HFF-Myc (cell line): ENCODE measurements around the gene PRMT1.
A peak's percentile ranks its signal among the peaks of the same experiment; 100 is the strongest.

Experiments
- DNase-seq: peaks from one replicate; pipeline ENCODE4 v3.0.0-alpha.2; 2011; ENCODE audit warnings: low read depth; ENCODE audit errors: extremely low read depth
- H3K4me3 ChIP-seq: replicated peaks from 2 replicates; pipeline ENCODE4 v1.5.1; 2011; ENCODE audit warnings: low read depth, mild to moderate bottlenecking, control low read depth, low read length
- TF ChIP-seq, protein P1 (sequence below): IDR thresholded peaks from 2 replicates; pipeline ENCODE4 v1.5.1; 2012; ENCODE audit warnings: mild to moderate bottlenecking, low read depth, low read length, control low read depth; ENCODE audit errors: missing control alignments

Gene PRMT1

DNA sequence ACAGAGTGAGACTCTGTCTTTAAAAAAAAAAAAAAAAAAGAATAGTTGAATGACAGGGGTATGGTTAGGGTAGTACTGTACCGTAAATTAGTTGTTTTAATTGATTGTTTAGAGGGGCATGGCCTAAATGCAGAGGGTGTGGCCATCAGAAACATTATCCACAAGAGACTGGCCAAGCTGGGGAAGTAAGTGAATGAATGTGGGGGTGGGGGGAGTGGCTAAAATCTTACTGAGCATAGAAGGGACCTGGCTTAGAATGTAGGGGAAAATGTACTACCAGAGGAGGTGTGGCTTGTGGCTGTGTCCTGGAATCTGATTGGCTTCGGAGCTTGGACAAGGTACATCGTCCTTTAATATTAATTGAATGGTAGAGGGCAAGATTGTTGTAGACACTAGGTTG, 7.6 kb upstream of the PRMT1 start:
- no peak for DNase-seq
- TF ChIP-seq, protein P1, sequence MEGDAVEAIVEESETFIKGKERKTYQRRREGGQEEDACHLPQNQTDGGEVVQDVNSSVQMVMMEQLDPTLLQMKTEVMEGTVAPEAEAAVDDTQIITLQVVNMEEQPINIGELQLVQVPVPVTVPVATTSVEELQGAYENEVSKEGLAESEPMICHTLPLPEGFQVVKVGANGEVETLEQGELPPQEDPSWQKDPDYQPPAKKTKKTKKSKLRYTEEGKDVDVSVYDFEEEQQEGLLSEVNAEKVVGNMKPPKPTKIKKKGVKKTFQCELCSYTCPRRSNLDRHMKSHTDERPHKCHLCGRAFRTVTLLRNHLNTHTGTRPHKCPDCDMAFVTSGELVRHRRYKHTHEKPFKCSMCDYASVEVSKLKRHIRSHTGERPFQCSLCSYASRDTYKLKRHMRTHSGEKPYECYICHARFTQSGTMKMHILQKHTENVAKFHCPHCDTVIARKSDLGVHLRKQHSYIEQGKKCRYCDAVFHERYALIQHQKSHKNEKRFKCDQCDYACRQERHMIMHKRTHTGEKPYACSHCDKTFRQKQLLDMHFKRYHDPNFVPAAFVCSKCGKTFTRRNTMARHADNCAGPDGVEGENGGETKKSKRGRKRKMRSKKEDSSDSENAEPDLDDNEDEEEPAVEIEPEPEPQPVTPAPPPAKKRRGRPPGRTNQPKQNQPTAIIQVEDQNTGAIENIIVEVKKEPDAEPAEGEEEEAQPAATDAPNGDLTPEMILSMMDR = no peak

DNA sequence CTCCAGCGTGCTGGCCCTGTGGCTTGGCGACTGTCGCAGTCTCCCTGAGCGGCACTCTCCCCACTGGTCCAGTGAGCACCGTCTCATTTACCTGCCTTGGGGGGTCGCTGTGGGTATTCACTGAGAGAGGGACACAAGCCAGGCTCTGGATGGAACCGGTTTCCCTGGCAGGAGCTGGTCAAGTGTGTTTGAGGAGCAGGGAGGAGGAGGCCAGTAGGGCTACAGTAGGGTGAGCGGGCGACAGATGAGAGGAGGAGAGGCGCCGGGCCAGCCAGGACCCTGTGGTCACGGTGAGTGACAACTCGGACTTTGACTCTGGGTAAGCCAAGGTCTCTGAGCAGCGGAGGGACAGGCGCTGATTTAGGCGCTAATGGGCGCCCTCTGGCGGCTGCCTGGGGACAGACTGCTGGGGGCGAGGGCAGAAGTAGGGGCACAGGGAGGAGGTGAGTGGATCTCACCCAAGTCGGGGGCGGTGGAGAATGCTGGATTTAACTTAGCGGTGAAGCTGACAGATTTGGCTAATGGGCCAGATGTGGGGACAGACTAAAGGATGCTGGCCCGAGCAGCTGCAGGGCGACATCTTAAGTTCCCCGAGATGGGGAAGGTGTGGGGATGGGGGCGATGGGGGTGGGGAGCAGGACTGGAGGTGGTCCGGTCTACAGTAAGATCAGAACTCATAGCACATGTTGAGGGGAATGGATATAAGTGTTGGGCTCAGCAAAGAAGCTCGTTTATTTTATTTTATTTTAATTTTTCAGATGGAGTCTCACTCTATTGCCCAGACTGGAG, 4.7 kb upstream of the PRMT1 start:
- H3K4me3 ChIP-seq = no peak overlapping the region
- DNase-seq = no peak

More for the DNA sequence above, 7.6 kb upstream of the PRMT1 start:
- H3K4me3 ChIP-seq = no peak overlapping the region

DNA sequence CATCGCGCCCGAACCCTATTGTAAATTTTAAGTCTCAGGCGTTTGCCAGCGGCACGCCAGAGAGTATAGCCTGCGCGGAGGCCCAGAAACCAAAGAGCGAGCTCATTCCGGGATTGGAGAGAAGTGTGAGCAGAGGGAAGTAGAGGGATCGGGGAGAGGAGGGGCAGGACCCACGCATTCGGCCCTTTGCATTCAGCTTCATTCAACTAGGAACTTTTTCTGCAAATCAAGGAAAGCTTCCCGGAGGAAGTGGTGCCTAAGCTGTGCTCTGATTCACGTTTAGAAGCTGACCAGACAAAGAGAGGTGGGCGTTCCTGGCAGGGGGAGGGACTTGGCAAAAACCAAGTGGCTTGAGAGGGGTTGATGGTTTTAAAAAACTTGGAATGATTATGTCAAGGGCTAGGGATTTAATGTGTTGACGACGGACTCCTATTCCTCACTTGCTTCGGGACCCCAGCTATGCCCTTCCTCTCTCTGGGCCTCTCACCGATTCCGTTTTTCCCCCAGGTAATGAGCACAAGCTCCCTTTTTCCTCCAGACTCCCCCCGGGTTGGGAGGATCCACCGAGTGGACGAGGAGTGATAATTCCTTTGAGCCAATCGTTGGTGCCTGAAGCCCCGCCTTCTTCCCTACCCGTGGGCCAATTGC, 811 bp upstream of the PRMT1 start:
- peak; percentile 88 for DNase-seq
- TF ChIP-seq, protein P1 = no peak
- H3K4me3 ChIP-seq = peak overlapping the region; percentile 99

More for the DNA sequence above, 4.7 kb upstream of the PRMT1 start:
- TF ChIP-seq, protein P1 = peak; percentile 93

DNA sequence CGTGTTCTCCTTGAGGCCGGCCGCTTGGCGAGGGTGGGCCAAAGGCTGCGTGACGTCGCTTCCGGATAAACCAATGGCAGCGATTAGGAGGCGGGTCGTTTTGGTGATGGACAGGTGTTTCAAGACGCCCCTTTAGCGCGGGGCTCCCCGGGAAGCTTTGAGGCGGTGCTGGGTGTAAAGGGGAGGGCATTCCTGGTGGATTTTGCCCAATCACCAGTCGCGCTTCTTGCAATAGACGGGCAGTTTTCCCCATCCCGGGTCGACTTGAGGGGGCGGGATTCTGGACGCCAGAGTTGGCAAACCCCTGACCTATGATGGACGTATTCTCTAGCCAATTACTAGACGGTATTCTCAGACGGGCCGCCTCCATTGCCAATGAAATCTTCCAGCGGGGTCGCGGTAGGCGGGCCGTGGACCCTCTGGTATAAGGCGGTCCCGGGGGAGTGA, 264 bp upstream of the PRMT1 start:
- peak; percentile 100 for DNase-seq
- H3K4me3 ChIP-seq = peak overlapping the region; percentile 99
- TF ChIP-seq, protein P1 = no peak

DNA sequence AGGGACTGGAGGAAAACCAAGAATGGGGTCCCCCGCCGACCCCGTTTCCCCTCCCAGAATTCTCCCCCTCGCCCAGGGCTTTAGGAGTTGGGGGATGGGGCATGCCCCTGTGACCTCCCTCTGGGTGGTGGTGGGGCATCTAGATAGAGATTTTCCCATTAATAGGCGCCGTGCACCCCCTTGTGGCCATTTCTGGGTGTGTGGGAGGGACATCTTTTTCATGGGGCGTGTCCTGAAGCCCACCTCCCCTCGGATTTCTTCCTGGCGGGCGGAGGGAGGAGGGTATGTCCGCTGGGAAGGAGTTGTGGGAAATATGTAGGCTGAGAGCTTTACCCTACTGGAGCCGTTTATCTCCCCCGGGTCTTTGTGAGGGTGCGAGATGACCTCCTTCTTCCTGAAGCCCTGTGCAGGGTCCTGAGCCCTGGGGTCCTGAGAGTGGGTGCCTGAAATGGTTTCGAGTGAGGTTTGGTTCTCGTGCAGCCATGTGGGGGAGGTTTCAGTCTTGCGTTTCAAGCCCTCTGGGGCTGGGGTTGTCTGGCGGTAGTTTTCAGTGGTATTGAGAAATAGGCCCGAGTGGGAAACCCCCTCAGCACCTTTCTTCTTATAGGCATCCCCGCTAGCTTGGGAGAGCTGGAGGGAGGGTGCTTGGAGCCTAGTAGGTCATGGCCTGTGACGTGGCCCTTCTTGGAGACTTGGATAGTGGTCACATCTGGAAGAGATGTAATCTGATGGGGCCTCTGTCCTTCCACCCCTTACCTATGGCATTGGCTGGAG, 1.0 kb downstream of the PRMT1 start:
- DNase-seq = no peak
- TF ChIP-seq, protein P1 = peak; percentile 64

DNA sequence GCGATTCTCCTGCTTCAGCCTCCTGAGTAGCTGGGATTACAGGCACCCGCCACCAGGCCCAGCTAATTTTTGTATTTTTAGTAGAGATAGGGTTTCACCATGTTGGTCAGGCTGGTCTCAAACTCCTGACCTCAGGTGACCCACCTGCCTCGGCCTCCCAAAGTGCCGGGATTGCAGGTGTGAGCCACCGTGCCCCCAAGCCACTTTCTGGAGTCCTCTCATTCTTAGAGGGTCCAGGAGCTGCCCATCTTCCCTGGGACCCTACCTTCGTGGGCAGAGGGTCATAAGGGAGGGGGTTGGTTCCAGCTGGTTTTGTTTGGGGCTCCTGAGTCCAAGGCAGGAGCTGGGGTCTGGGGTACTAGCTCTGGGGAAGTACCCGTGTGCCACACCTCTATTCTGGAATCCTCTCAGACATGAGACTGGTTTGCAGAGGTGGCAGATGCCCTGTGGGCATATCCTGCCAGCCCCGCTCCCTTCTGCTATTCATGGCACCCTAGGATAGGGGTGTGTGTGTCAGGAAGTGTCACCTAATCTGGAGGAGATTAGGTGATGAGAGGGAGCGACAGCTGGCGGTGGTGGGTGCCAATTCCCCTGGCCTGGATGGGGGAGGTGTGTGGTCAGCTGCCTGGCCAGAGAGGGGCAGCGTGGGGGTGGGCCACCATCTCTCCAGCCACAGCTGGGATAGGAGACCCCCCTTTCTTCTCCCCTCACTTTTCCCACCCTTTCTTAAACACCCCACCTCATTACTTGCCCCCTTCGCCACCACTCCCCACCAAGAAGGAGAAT, 2.1 kb downstream of the PRMT1 start:
- no peak for DNase-seq
- TF ChIP-seq, protein P1 = no peak
- peak overlapping the region; percentile 99 for H3K4me3 ChIP-seq

More for the DNA sequence above, 1.0 kb downstream of the PRMT1 start:
- peak overlapping the region; percentile 99 for H3K4me3 ChIP-seq
